Endodermal cell (in vitro differentiated cells): ENCODE data around the gene PADI4. TPM values are rescaled to one million over a fixed set of nuclear protein-coding genes. Genes with fewer than 3 reads are reported as not detected.
A peak's percentile ranks its signal among the peaks of the same experiment; 100 is the strongest.

ENCODE experiments used
- DNase-seq: peaks from one replicate; pipeline ENCODE4 v3.0.0-alpha.2; 2017
- H3K27ac ChIP-seq: 2 replicates; pipeline ENCODE4 v1.5.1; 2013; ENCODE audit warnings: mild to moderate bottlenecking, low read depth, low read length, moderate library complexity
- H3K27me3 ChIP-seq: 2 replicates; pipeline ENCODE4 v1.6.1; 2013; ENCODE audit warnings: mild to moderate bottlenecking, low read length, moderate library complexity; ENCODE audit not compliant: insufficient read depth, control insufficient read depth, poor library complexity, severe bottlenecking
- H3K36me3 ChIP-seq: 2 replicates; pipeline ENCODE4 v1.7.0; 2013; ENCODE audit warnings: mild to moderate bottlenecking, low read length, moderate library complexity; ENCODE audit not compliant: control insufficient read depth, insufficient read depth
- H3K4me1 ChIP-seq: one replicate; pipeline ENCODE4 v1.7.0; 2013; ENCODE audit warnings: low read length; ENCODE audit not compliant: control insufficient read depth, insufficient read depth
- H3K4me3 ChIP-seq: 2 replicates; pipeline ENCODE4 v1.5.1; 2013; ENCODE audit warnings: mild to moderate bottlenecking, low read length, moderate library complexity
- H3K9ac ChIP-seq: 2 replicates; pipeline ENCODE4 v1.6.1; 2013; ENCODE audit warnings: mild to moderate bottlenecking, low read length, moderate library complexity; ENCODE audit not compliant: poor library complexity, severe bottlenecking; ENCODE audit errors: extremely low read depth
- H3K9me3 ChIP-seq: 2 replicates; pipeline ENCODE4 v1.6.1; 2013; ENCODE audit warnings: mild to moderate bottlenecking, low read length, moderate library complexity; ENCODE audit not compliant: control insufficient read depth
- H3K27ac Mint-ChIP-seq: 2 replicates; pipeline ENCODE4 v1.8.0; 2020; ENCODE audit warnings: mixed read lengths
- H3K27me3 Mint-ChIP-seq: 2 replicates; pipeline ENCODE4 v1.8.0; 2021; ENCODE audit warnings: mild to moderate bottlenecking, mixed read lengths; ENCODE audit not compliant: insufficient read depth
- H3K36me3 Mint-ChIP-seq: 2 replicates; pipeline ENCODE4 v1.8.0; 2020; ENCODE audit warnings: low read depth, mixed read lengths
- H3K4me1 Mint-ChIP-seq: 2 replicates; pipeline ENCODE4 v1.8.0; 2020; ENCODE audit warnings: mixed read lengths
- H3K4me3 Mint-ChIP-seq: 2 replicates; pipeline ENCODE4 v1.8.0; 2020; ENCODE audit warnings: mild to moderate bottlenecking, moderate library complexity, mixed read lengths
- H3K9me3 Mint-ChIP-seq: 2 replicates; pipeline ENCODE4 v1.8.0; 2020; ENCODE audit warnings: mild to moderate bottlenecking, mixed read lengths
- WGBS, 2 experiments: methylation state at CpG; one replicate each; pipeline versions ENCODE4 v1.1.5 to v1.1.7; 2013; ENCODE audit warnings: missing lambda C conversion rate in 2 of 2, mixed read lengths in 1 of 2; ENCODE audit not compliant: insufficient coverage in 1 of 2, insufficient read length in 1 of 2; 5-methylcytosine and 5-hydroxymethylcytosine counted together
- total RNA-seq, 2 donors: library from RNA; stranded (reverse); fragmentation: NEBNext Ultra II Directional in 1 of 2; extraction: Animal tissue kit (Norgen Biotek cat#: 25700) in 1 of 2; gene quantifications; 2 replicates in 1 of 2; 3 replicates in 1 of 2; pipeline ENCODE4 v1.2.1, GENCODE V29; 2021
- TF ChIP-seq, protein P1 (sequence below): fragments of 200-600 bp; sonication (generic); conservative IDR thresholded peaks from 2 replicates; pipeline ENCODE4 v1.5.0; 2021; ENCODE audit warnings: antibody characterized with exemption, mild to moderate bottlenecking

The PADI4 gene
- total RNA-seq, 2 donors from 2014 or later = not detected

DNA sequence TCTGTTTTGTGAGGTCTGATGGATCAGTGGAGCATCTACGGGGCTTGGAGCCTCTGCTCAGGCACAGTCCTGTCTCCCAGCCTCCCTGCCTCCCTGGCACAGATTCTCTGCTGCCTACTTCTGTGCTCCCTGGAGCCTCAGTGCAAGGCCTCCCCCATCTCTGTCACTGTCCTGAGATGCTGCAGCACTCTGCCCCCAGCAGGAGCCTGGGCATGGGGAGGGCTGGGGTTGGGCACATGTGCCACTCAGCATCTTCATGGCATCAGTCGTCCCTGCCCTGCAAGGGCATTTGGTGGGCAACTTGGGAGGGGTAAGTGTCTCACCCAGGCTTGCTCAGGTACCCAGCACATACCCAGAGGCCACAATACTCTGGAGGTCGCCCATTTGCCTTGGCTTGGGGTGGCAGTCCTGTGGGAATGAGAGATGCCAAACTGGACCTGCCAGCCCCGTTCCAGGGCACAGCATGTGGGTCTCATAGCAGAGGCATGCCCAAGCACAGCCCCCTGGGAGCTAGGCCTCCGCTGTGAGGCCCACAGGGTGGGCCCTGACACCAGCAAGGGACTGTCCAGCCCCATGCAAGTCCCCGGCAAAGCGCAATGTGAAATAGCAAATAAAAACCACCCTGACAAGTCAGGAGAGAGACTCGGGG, 30.4 kb upstream of the PADI4 start:
- Mint-ChIP-seq H3K27me3 (no peaks in the 10 kb centered on the region), H3K27ac (no peak overlapping the region), H3K36me3 (no peaks in the 10 kb centered on the region), H3K9me3 (no peaks in the 10 kb centered on the region), H3K4me3 (no peak overlapping the region), H3K4me1 (no peaks in the 10 kb centered on the region)
- Histone ChIP-seq H3K4me3 (no peak overlapping the region), H3K27ac (no peak overlapping the region), H3K9me3 (no peaks in the 10 kb centered on the region), H3K27me3 (no peaks in the 10 kb centered on the region), H3K36me3 (no peaks in the 10 kb centered on the region), H3K4me1 (no peaks in the 10 kb centered on the region), H3K9ac (no peak overlapping the region)
- TF ChIP-seq, protein P1, sequence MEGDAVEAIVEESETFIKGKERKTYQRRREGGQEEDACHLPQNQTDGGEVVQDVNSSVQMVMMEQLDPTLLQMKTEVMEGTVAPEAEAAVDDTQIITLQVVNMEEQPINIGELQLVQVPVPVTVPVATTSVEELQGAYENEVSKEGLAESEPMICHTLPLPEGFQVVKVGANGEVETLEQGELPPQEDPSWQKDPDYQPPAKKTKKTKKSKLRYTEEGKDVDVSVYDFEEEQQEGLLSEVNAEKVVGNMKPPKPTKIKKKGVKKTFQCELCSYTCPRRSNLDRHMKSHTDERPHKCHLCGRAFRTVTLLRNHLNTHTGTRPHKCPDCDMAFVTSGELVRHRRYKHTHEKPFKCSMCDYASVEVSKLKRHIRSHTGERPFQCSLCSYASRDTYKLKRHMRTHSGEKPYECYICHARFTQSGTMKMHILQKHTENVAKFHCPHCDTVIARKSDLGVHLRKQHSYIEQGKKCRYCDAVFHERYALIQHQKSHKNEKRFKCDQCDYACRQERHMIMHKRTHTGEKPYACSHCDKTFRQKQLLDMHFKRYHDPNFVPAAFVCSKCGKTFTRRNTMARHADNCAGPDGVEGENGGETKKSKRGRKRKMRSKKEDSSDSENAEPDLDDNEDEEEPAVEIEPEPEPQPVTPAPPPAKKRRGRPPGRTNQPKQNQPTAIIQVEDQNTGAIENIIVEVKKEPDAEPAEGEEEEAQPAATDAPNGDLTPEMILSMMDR = no peak
- 90 to 91% methylated on average over 6 to 8 of the region's 8 CpGs for WGBS, 2 experiments
- no peak for DNase-seq

DNA sequence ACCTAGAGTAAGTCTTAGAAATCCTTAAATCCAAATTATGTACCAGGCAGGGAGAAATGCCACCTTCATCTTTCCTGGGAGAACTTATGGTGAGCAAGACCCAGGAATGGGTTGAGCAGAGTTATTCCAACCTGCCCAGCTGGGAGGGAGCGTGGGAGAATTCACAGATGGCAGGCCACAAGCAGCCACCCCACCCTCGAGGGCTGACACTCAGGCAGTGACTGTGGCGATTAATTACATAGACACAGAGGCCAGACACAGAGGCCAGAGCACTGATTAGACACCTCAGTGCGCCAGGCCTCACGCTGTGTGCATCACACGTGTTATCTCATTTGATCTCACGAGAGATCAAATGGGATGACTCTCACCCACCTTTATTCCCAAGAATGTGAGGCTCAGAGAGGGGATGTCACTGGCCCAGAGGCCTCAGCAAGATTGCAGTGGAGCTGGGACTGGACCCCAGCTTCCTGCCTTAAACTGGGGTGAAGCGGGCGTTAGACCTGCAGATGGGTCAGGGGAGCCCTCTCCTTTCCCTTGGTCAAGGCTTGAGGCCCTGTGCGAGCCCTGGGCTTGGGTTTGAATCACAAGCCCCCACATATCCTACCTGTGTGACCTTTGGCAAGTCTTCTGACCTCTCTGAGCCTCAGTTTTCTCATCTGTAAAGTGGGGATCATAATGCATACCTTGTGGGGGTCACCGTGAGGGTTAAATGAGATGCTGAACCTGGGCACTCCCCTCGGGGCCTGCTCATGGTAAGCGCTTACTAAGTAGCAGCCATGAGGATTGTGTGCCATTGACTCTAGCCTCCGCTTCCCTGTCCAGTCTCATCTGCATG, 28.8 kb upstream of the PADI4 start:
- no peak for DNase-seq
- TF ChIP-seq, protein P1 = no peak
- Histone ChIP-seq H3K4me1 (no peaks in the 10 kb centered on the region), H3K9me3 (no peaks in the 10 kb centered on the region), H3K9ac (no peak overlapping the region), H3K36me3 (no peaks in the 10 kb centered on the region), H3K27ac (peak overlapping the region; percentile 16), H3K27me3 (no peaks in the 10 kb centered on the region), H3K4me3 (no peak overlapping the region)
- WGBS, 2 experiments = 89 to 95% methylated on average over 14 of the region's 14 CpGs
- Mint-ChIP-seq H3K9me3 (no peaks in the 10 kb centered on the region), H3K4me3 (no peak overlapping the region), H3K27ac (no peak overlapping the region), H3K4me1 (no peaks in the 10 kb centered on the region), H3K36me3 (no peaks in the 10 kb centered on the region), H3K27me3 (no peaks in the 10 kb centered on the region)

DNA sequence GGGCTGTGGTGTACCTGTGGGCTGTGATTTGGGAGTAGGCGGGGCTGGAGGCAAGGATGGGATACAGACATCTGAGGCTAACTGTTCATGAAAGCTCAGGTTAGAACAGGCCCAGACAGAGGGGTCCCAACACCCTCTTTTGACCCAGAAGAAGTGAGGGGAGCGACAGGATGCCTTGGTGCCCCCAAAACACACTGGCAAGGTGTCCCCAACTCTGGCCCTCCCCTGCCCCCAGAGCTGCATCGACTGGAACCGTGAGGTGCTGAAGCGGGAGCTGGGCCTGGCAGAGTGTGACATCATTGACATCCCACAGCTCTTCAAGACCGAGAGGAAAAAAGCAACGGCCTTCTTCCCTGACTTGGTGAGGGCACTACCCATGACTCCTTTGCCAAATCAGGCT, 27.6 kb upstream of the PADI4 start:
- Histone ChIP-seq H3K9ac (no peak overlapping the region), H3K27me3 (no peaks in the 10 kb centered on the region), H3K9me3 (no peaks in the 10 kb centered on the region), H3K4me1 (no peaks in the 10 kb centered on the region), H3K4me3 (no peak overlapping the region), H3K27ac (no peak overlapping the region), H3K36me3 (no peaks in the 10 kb centered on the region)
- H3K4me1 Mint-ChIP-seq = no peaks in the 10 kb centered on the region
- WGBS, 2 experiments = 85 to 93% methylated on average over 7 of the region's 7 CpGs
- DNase-seq = no peak
- H3K27me3 Mint-ChIP-seq = no peaks in the 10 kb centered on the region
- TF ChIP-seq, protein P1 = no peak
- H3K36me3 Mint-ChIP-seq = no peaks in the 10 kb centered on the region
- no peak overlapping the region for H3K4me3 Mint-ChIP-seq
- no peak overlapping the region for H3K27ac Mint-ChIP-seq
- no peaks in the 10 kb centered on the region for H3K9me3 Mint-ChIP-seq
